T-cell (primary cell): Measurements from ENCODE around the gene MEAF6. TPM values are rescaled to one million over a fixed set of nuclear protein-coding genes. Genes with fewer than 3 reads are reported as not detected.

Experiments used
- ATAC-seq, 4 experiments: fragments of 200-7000 bp in 3 of 4; fragments of 150-1000 bp in 1 of 4; cut with Tn5 transposase; replicated peaks in 1 of 4; 1 replicate in 3 of 4; 2 replicates in 1 of 4; pipeline ENCODE4 v1.10.0; 2021; ENCODE audit warnings: moderate library complexity in 3 of 4, mild to moderate bottlenecking in 2 of 4, moderate number of reproducible peaks in 1 of 4
- CTCF ChIA-PET, 2 donors: fragments of 300-600 bp; sonication (Branson Sonifier 250); formaldehyde crosslinking; loops; one replicate each; lab custom pipeline; 2022; ENCODE audit warnings: antibody characterized with exemption in 2 of 2; lab: Charles Lee
- POLR2A ChIA-PET, 2 donors: fragments of 300-600 bp; sonication (Branson Sonifier 250); formaldehyde crosslinking; loops; one replicate each; lab custom pipeline; 2022; ENCODE audit warnings: antibody characterized with exemption in 2 of 2; lab: Charles Lee
- DNase-seq, 35 experiments: peaks; one replicate each; pipeline versions ENCODE4 v3.0.0 to v3.0.0-alpha.2; 2013 to 2023
- H3K27ac ChIP-seq: one replicate; pipeline ENCODE4 v1.5.1; 2013; ENCODE audit warnings: low read length
- H3K27me3 ChIP-seq, 2 experiments: replicated peaks in 1 of 2; 1 replicate in 1 of 2; 2 replicates in 1 of 2; pipeline versions ENCODE4 v1.6.1 to v1.7.0; 2013; ENCODE audit warnings: low read length in 1 of 2, mixed read lengths in 1 of 2; ENCODE audit not compliant: control insufficient read depth in 2 of 2, insufficient read depth in 2 of 2; ENCODE audit errors: extremely low read depth in 1 of 2
- H3K36me3 ChIP-seq, 2 donors: 1 replicate in 1 of 2; 2 replicates in 1 of 2; pipeline versions ENCODE4 v1.6.1 to v1.7.0; 2013; ENCODE audit warnings: low read length in 1 of 2; ENCODE audit not compliant: control insufficient read depth in 2 of 2, insufficient read depth in 1 of 2; ENCODE audit errors: extremely low read depth in 1 of 2
- H3K4me1 ChIP-seq, 2 experiments: 1 replicate in 1 of 2; 2 replicates in 1 of 2; pipeline versions ENCODE4 v1.6.1 to v1.7.0; 2013; ENCODE audit warnings: low read length in 2 of 2, mixed read lengths in 1 of 2; ENCODE audit not compliant: insufficient read depth in 2 of 2, control insufficient read depth in 1 of 2; ENCODE audit errors: extremely low read depth in 1 of 2
- H3K4me3 ChIP-seq, 2 donors: 1 replicate in 1 of 2; 2 replicates in 1 of 2; pipeline versions ENCODE4 v1.5.1 to v1.7.0; 2013; ENCODE audit warnings: mild to moderate bottlenecking in 2 of 2, low read length in 1 of 2, moderate library complexity in 1 of 2; ENCODE audit not compliant: control insufficient read depth in 1 of 2; ENCODE audit errors: extremely low read depth in 1 of 2
- H3K9me3 ChIP-seq: 2 replicates; pipeline ENCODE4 v1.7.0; 2013
- H3K27ac Mint-ChIP-seq, 2 donors: one replicate each; pipeline ENCODE4 v1.8.0; 2020 to 2021; ENCODE audit warnings: mild to moderate bottlenecking in 2 of 2, mixed read lengths in 2 of 2
- H3K27me3 Mint-ChIP-seq, 2 donors: one replicate each; pipeline ENCODE4 v1.8.0; 2021 to 2022; ENCODE audit warnings: mixed read lengths in 2 of 2
- H3K36me3 Mint-ChIP-seq: one replicate; pipeline ENCODE4 v1.8.0; 2021; ENCODE audit warnings: mixed read lengths
- H3K4me1 Mint-ChIP-seq, 3 donors: one replicate each; pipeline ENCODE4 v1.8.0; 2020 to 2022; ENCODE audit warnings: mixed read lengths in 3 of 3, mild to moderate bottlenecking in 1 of 3
- H3K4me3 Mint-ChIP-seq, 3 donors: one replicate each; pipeline ENCODE4 v1.8.0; 2020 to 2022; ENCODE audit warnings: mild to moderate bottlenecking in 3 of 3, mixed read lengths in 3 of 3, moderate library complexity in 3 of 3
- H3K9me3 Mint-ChIP-seq, 3 donors: one replicate each; pipeline ENCODE4 v1.8.0; 2020 to 2022; ENCODE audit warnings: mixed read lengths in 3 of 3
- WGBS: methylation state at CpG from one replicate; pipeline ENCODE4 v1.1.5; 2013; ENCODE audit warnings: missing lambda C conversion rate; ENCODE audit not compliant: insufficient coverage; 5-methylcytosine and 5-hydroxymethylcytosine counted together
- total RNA-seq, 35 experiments: library from RNA in 6 of 35; stranded (reverse) in 6 of 35; fragments of 120-200 nt in 1 of 35; gene quantifications; one replicate each; pipeline versions ENCODE4 v1.2.1 to v1.2.4 and lab custom pipeline; 2013 to 2026

Gene MEAF6
- total RNA-seq, 5 donors from 2014 or later (not counting 1 experiment from before 2014, with no cell fraction given) = 54.0 to 86.3 (median 84.9) TPM

- peaks cover 1% of the 10 kb centered on the region for H3K36me3 Mint-ChIP-seq
- peaks cover 0 to 7% of the 10 kb centered on the region in 2 experiments for H3K4me1 ChIP-seq
- peaks cover 0 to 5% of the 10 kb centered on the region in 2 experiments for H3K27me3 ChIP-seq
- peaks cover 0 to 5% of the 10 kb centered on the region in 2 donors for H3K36me3 ChIP-seq
- no peak overlapping the region for H3K27ac ChIP-seq
- H3K4me1 Mint-ChIP-seq = peaks cover 2 to 5% (median 3%) of the 10 kb centered on the region in 3 donors
- ATAC-seq (no peak), DNase-seq (no peak)
- no peaks in the 10 kb centered on the region for H3K9me3 ChIP-seq
- ChIA-PET POLR2A (interaction anchor here in 1 of 2 donors (0.6 kb wide), 1 partner anchor 16 kb away, joined by 4 read pairs; no protein-coding TSS in a partner anchor), CTCF (no interaction called here)
- H3K4me3 Mint-ChIP-seq = no peak overlapping the region
- no peak overlapping the region for H3K4me3 ChIP-seq
- H3K27me3 Mint-ChIP-seq = peaks cover 0 to 4% of the 10 kb centered on the region in 2 donors
- no peaks in the 10 kb centered on the region for H3K9me3 Mint-ChIP-seq
- 68% methylated on average over 3 of the region's 7 CpGs for WGBS
- H3K27ac Mint-ChIP-seq = no peak overlapping the region
These were observed 44.5 kb upstream of the MEAF6 start for GRCh38 chr1:37559080-37559479.

- peaks cover 1 to 10% of the 10 kb centered on the region in 2 experiments for H3K4me1 ChIP-seq
- ChIA-PET CTCF (no interaction called here), POLR2A (no interaction called here)
- no peaks in the 10 kb centered on the region for H3K9me3 ChIP-seq
- H3K4me3 ChIP-seq = no peak overlapping the region
- WGBS = 86% methylated on average over 1 of the region's 1 CpG
- peaks cover 0 to 2% of the 10 kb centered on the region in 2 donors for H3K36me3 ChIP-seq
- peaks cover 0 to 5% of the 10 kb centered on the region in 2 experiments for H3K27me3 ChIP-seq
- no peak overlapping the region for H3K4me3 Mint-ChIP-seq
- H3K27ac ChIP-seq = no peak overlapping the region
- no peaks in the 10 kb centered on the region for H3K9me3 Mint-ChIP-seq
- H3K27me3 Mint-ChIP-seq = peaks cover 0 to 4% of the 10 kb centered on the region in 2 donors
- H3K27ac Mint-ChIP-seq = no peak overlapping the region
- peaks cover 3% of the 10 kb centered on the region for H3K36me3 Mint-ChIP-seq
- H3K4me1 Mint-ChIP-seq = peaks cover 5 to 9% (median 7%) of the 10 kb centered on the region in 3 donors
- ATAC-seq = no peak
- DNase-seq = no peak
These were observed 43.8 kb upstream of the MEAF6 start for GRCh38 chr1:37558411-37558810.

- 60% methylated on average over 1 of the region's 3 CpGs for WGBS
- Mint-ChIP-seq H3K27ac (no peak overlapping the region), H3K4me1 (peaks cover 15 to 19% (median 17%) of the 10 kb centered on the region in 3 donors), H3K9me3 (no peaks in the 10 kb centered on the region), H3K36me3 (peaks cover 3% of the 10 kb centered on the region), H3K4me3 (no peak overlapping the region), H3K27me3 (peaks cover 0 to 4% of the 10 kb centered on the region in 2 donors)
- POLR2A ChIA-PET = no interaction called here
- DNase-seq = no peak
- no peaks in the 10 kb centered on the region for H3K9me3 ChIP-seq
- CTCF ChIA-PET = no interaction called here
- H3K4me1 ChIP-seq = peaks cover 7 to 20% of the 10 kb centered on the region in 2 experiments
- H3K36me3 ChIP-seq = peaks cover 0 to 4% of the 10 kb centered on the region in 2 donors
- H3K27me3 ChIP-seq = peaks cover 0 to 5% of the 10 kb centered on the region in 2 experiments
- ATAC-seq = no peak
- H3K27ac ChIP-seq = no peak overlapping the region
- H3K4me3 ChIP-seq = no peak overlapping the region
These were observed 42.8 kb upstream of the MEAF6 start for GRCh38 chr1:37557402-37557801.

- Mint-ChIP-seq H3K9me3 (no peaks in the 10 kb centered on the region), H3K27ac (no peak within 1 kb of the TSS), H3K4me1 (peaks cover 22 to 25% (median 23%) of the 10 kb centered on the region in 3 donors), H3K36me3 (peaks cover 8% of the 10 kb centered on the region), H3K4me3 (no peak within 1 kb of the TSS), H3K27me3 (peaks cover 0 to 4% of the 10 kb centered on the region in 2 donors)
- Histone ChIP-seq H3K27ac (no peak within 1 kb of the TSS), H3K36me3 (peaks cover 0 to 10% of the 10 kb centered on the region in 2 donors), H3K27me3 (peaks cover 0 to 5% of the 10 kb centered on the region in 2 experiments), H3K4me1 (peaks cover 7 to 22% of the 10 kb centered on the region in 2 experiments), H3K9me3 (no peaks in the 10 kb centered on the region), H3K4me3 (no peak within 1 kb of the TSS)
- DNase-seq (peak in 5 of 35 experiments; percentile 4 to 24 (median 15)), ATAC-seq (no peak)
- ChIA-PET CTCF (no interaction called here), POLR2A (no interaction called here)
- WGBS = 48% methylated on average over 28 of the region's 31 CpGs
These were observed 42.2 kb upstream of the MEAF6 start, which contains the start of gene DNALI1 for GRCh38 chr1:37556712-37557196. Gene DNALI1 (plus strand): TSS chr1:37556940. CDS start chr1:37556995, 55 bp downstream.

GRCh38 chr1:37553927-37554808, 39.6 kb upstream of the MEAF6 start, which contains the start of gene SNIP1:
Gene SNIP1 (minus strand): TSS chr1:37554293. CDS start chr1:37554229, 64 bp downstream.
- Histone ChIP-seq H3K4me3 (peak within 1 kb of the TSS; percentile 90 to 91), H3K36me3 (peaks cover 0 to 16% of the 10 kb centered on the region in 2 donors), H3K27me3 (peaks cover 0 to 5% of the 10 kb centered on the region in 2 experiments), H3K4me1 (peaks cover 7 to 26% of the 10 kb centered on the region in 2 experiments), H3K27ac (peak within 1 kb of the TSS; percentile 74), H3K9me3 (no peaks in the 10 kb centered on the region)
- DNase-seq (peak; percentile 78 to 94 (median 90)), ATAC-seq (peak; percentile 92 to 99 (median 97))
- Mint-ChIP-seq H3K36me3 (peaks cover 20% of the 10 kb centered on the region), H3K4me3 (peak within 1 kb of the TSS; percentile 98 to 100 (median 99)), H3K9me3 (no peaks in the 10 kb centered on the region), H3K4me1 (peaks cover 41 to 45% (median 45%) of the 10 kb centered on the region in 3 donors), H3K27ac (peak within 1 kb of the TSS; percentile 95 to 99), H3K27me3 (peaks cover 0 to 4% of the 10 kb centered on the region in 2 donors)
- ChIA-PET POLR2A (interaction anchor here (0.6 to 1.0 kb wide), 4 partner anchors 26 to 492 kb away, joined by 3 to 4 read pairs (median 3); partner anchors contain the start of genes INPP5B (in 1 of the 2), MEAF6 (in 1 of the 2) and POU3F1 (in 1 of the 2)), CTCF (interaction anchor here in 1 of 2 donors (0.6 to 0.9 kb wide), 5 partner anchors 39 to 146 kb away, joined by 3 read pairs; partner anchors contain the start of gene MEAF6)
- WGBS = 10% methylated on average over 50 of the region's 54 CpGs

GRCh38 chr1:37553598-37553926, 39.0 kb upstream of the MEAF6 start:
- peak in 1 of 35 experiments; percentile 11 for DNase-seq
- CTCF ChIA-PET = interaction anchor here in 1 of 2 donors (0.6 to 0.7 kb wide), 3 partner anchors 120 to 146 kb away, joined by 3 read pairs; a partner anchor contains a TSS
- peak in 2 of 4 experiments; percentile 7 to 17 for ATAC-seq
- Mint-ChIP-seq H3K9me3 (no peaks in the 10 kb centered on the region), H3K36me3 (peaks cover 23% of the 10 kb centered on the region), H3K27ac (peak overlapping the region; percentile 95 to 99), H3K27me3 (peaks cover 0 to 4% of the 10 kb centered on the region in 2 donors), H3K4me3 (peak overlapping the region; percentile 98 to 100 (median 99)), H3K4me1 (peaks cover 42 to 49% (median 45%) of the 10 kb centered on the region in 3 donors)
- POLR2A ChIA-PET = interaction anchor here (0.5 to 1.0 kb wide), 4 partner anchors 26 to 493 kb away, joined by 3 to 11 read pairs (median 4); partner anchors contain the start of gene POU3F1 (in 1 of the 2)
- Histone ChIP-seq H3K27me3 (peaks cover 0 to 5% of the 10 kb centered on the region in 2 experiments), H3K4me1 (peaks cover 7 to 26% of the 10 kb centered on the region in 2 experiments), H3K36me3 (peaks cover 0 to 19% of the 10 kb centered on the region in 2 donors), H3K4me3 (peak overlapping the region; percentile 90 to 91), H3K9me3 (no peaks in the 10 kb centered on the region), H3K27ac (peak overlapping the region; percentile 74)
- WGBS = 3% methylated on average over 6 of the region's 11 CpGs
